Body of pancreas (tissue), 4 donors: Measurements from ENCODE around the gene DHCR7. TPM values are rescaled to one million over a fixed set of nuclear protein-coding genes. Genes with fewer than 3 reads are reported as not detected.

Experiments
- ATAC-seq: fragments of 150-250 bp; one replicate; pipeline ENCODE4 v1.9.1; 2016
- DNase-seq, 4 donors: peaks; one replicate each; pipeline ENCODE4 v3.0.0-alpha.2; 2019
- H3K27ac ChIP-seq, 4 donors: fragments of 200-600 bp; sonication (generic); 1 replicate in 3 of 4; 2 replicates in 1 of 4; pipeline versions ENCODE4 v1.5.1 to v1.6.1; 2016 to 2019; ENCODE audit warnings: mild to moderate bottlenecking in 1 of 4, mixed read lengths in 1 of 4, moderate library complexity in 1 of 4
- H3K27me3 ChIP-seq, 2 donors: fragments of 200-600 bp; sonication (generic); one replicate each; pipeline ENCODE4 v1.6.0; 2016; ENCODE audit warnings: mild to moderate bottlenecking in 1 of 2
- H3K36me3 ChIP-seq, 2 donors: fragments of 200-600 bp; sonication (generic); replicated peaks in 1 of 2; 2 replicates each; pipeline ENCODE4 v1.5.1; 2016; ENCODE audit warnings: low read depth in 2 of 2; ENCODE audit not compliant: insufficient read depth in 1 of 2
- H3K4me1 ChIP-seq: fragments of 200-600 bp; sonication (generic); one replicate; pipeline ENCODE4 v1.6.0; 2016
- H3K4me3 ChIP-seq, 2 donors: fragments of 200-600 bp; sonication (generic); 1 replicate in 1 of 2; 2 replicates in 1 of 2; pipeline ENCODE4 v1.5.1; 2016 to 2019
- H3K9me3 ChIP-seq, 3 donors: fragments of 200-600 bp; sonication (generic); 1 replicate in 2 of 3; 2 replicates in 1 of 3; pipeline ENCODE4 v1.5.1; 2016
- POLR2A ChIP-seq, 3 donors: fragments of 450-650 bp; IDR thresholded peaks; one replicate each; pipeline ENCODE4 v1.6.1; 2016; ENCODE audit warnings: antibody characterized with exemption in 3 of 3, mild to moderate bottlenecking in 2 of 3
- WGBS, 2 donors: methylation state at CpG; one replicate each; pipeline ENCODE4 v1.1.5; 2017; 5-methylcytosine and 5-hydroxymethylcytosine counted together
- intact Hi-C: fragments of 100-400 bp; cut with DNase I; formaldehyde crosslinking; loops from one replicate; pipeline ENCODE4 v1.15.1; 2023
- total RNA-seq, 2 donors: library from RNA; depleted of rRNA; stranded (reverse); fragments of >200 nt; gene quantifications; one replicate each; pipeline ENCODE4 v1.1.0, GENCODE V29; 2016
- TF ChIP-seq, protein P1 (sequence below), 7 experiments: fragments of 450-650 bp in 4 of 7; fragments of 200-600 bp in 3 of 7; sonication (generic) in 3 of 7; IDR thresholded peaks; one replicate each; pipeline ENCODE4 v1.5.1; 2016 to 2019; ENCODE audit warnings: antibody characterized with exemption in 7 of 7

The DHCR7 gene
- total RNA-seq, 2 donors from 2014 or later: 15.8 to 16.2 TPM

DNA sequence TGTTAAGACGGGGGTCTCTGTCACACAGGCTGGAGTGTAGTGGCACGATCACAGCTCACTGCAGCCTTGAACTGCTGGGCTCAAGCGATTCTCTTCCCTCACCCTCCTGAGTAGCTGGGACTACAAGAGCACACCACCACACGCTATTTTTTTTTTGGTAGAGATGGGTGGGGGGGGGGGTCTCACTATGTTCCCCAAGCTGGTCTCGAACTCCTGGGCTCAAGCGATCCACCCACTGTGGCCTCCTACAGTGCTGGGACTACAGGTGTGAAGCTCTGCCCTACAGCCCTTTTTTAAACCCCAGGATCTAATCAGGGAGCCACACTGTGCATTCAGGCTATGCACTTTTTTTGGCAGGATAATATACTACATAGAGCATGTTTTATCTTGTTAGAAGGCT is 1.4 kb upstream of the DHCR7 start:
- no peaks in the 10 kb centered on the region for H3K9me3 ChIP-seq
- no peak overlapping the region for H3K4me3 ChIP-seq
- H3K27me3 ChIP-seq: no peaks in the 10 kb centered on the region
- peak overlapping the region; percentile 68 to 87 (median 78) for H3K27ac ChIP-seq
- DNase-seq: peak in 1 of 4 donors; percentile 6
- ATAC-seq: no peak
- 28 to 40% methylated on average over 6 of the region's 6 CpGs for WGBS, 2 donors
- H3K36me3 ChIP-seq: no peaks in the 10 kb centered on the region
- peaks cover 55% of the 10 kb centered on the region for H3K4me1 ChIP-seq
- intact Hi-C loops: no loop called here
- no peak for TF ChIP-seq POLR2A (IDR thresholded peaks at IDR 0.05)
- TF ChIP-seq, protein P1, sequence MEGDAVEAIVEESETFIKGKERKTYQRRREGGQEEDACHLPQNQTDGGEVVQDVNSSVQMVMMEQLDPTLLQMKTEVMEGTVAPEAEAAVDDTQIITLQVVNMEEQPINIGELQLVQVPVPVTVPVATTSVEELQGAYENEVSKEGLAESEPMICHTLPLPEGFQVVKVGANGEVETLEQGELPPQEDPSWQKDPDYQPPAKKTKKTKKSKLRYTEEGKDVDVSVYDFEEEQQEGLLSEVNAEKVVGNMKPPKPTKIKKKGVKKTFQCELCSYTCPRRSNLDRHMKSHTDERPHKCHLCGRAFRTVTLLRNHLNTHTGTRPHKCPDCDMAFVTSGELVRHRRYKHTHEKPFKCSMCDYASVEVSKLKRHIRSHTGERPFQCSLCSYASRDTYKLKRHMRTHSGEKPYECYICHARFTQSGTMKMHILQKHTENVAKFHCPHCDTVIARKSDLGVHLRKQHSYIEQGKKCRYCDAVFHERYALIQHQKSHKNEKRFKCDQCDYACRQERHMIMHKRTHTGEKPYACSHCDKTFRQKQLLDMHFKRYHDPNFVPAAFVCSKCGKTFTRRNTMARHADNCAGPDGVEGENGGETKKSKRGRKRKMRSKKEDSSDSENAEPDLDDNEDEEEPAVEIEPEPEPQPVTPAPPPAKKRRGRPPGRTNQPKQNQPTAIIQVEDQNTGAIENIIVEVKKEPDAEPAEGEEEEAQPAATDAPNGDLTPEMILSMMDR (IDR thresholded peaks at IDR 0.05): no peak

- H3K4me3 ChIP-seq: peak overlapping the region; percentile 52 to 85
- peak overlapping the region; percentile 68 to 87 (median 78) for H3K27ac ChIP-seq
- H3K27me3 ChIP-seq: no peaks in the 10 kb centered on the region
- TF ChIP-seq POLR2A (IDR thresholded peaks at IDR 0.05): no peak
- TF ChIP-seq, protein P1 (IDR thresholded peaks at IDR 0.05): no peak
- H3K36me3 ChIP-seq: peaks cover 0 to 4% of the 10 kb centered on the region in 2 donors
- WGBS, 2 donors: 0 to 3% methylated on average over 5 to 30 of the region's 31 CpGs
- intact Hi-C loops: no loop called here
- H3K4me1 ChIP-seq: peaks cover 44% of the 10 kb centered on the region
- ATAC-seq: peak; percentile 6
- peak in 2 of 4 donors; percentile 35 to 47 for DNase-seq
- no peaks in the 10 kb centered on the region for H3K9me3 ChIP-seq
Measured at GRCh38 chr11:71447791-71448256, 369 bp downstream of the DHCR7 start.

DNA sequence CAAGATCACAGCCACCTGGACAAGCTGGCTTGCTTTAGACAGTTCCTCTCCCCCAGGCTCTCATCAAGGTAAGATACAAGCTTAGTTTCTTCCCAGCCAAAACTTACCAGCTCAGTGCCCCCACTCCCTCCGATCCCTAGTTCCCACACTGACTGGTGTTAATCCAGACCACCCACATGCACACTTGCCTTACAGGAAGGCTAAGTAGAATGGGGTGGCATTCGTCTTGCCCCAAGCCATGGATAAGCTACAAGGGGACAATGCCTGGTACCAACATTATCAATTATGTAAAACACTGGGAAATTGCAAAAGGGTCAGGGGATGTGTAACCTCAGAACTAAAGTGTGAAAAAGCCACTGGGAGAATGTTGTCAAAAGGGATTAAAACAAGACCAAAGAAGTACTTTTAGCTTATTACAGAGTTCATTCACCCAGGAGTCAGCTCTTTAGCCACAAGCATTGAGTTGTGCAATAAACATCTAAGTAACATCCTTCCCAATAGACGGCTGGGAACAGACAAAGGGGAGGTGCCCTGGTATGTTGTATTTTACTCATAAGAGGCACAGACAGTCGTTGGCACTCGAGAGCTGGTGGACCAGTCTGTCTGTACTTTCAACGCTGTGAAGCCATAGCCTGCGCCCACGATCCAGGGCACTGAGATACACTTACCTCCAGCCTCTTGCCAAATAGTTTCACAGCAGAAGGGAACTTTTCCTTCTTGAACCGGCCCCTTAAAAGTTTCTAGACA is 1.1 kb downstream of the DHCR7 start:
- no peak for ATAC-seq

DNA sequence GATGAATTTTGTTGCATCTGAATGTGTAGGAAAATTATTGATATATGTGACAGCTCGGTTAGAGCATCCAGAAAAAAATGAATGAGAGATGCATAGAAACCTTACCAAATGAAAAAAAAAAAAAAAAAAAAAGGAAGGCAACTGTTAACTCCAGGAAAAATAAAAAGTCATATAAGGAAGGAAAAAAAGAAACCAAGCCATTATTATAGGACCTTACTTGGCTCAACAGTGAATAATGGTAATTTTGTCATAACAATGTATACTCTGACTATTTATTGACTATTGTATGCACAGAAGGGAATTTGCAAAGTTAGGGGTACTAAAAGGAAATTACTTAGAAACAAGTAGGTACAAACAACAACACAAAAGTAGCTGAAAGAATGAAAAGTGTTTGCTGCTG is 2.0 kb downstream of the DHCR7 start:
- intact Hi-C loops: no loop called here
- Histone ChIP-seq H3K27me3 (no peaks in the 10 kb centered on the region), H3K27ac (no peak overlapping the region), H3K4me3 (no peak overlapping the region), H3K4me1 (peaks cover 30% of the 10 kb centered on the region), H3K9me3 (no peaks in the 10 kb centered on the region), H3K36me3 (peaks cover 0 to 4% of the 10 kb centered on the region in 2 donors)
- DNase-seq (no peak), ATAC-seq (no peak)
- TF ChIP-seq POLR2A (IDR thresholded peaks at IDR 0.05): no peak
- TF ChIP-seq, protein P1 (IDR thresholded peaks at IDR 0.05): no peak
- WGBS, 2 donors: 83 to 97% methylated on average over 1 of the region's 1 CpG

More for the DNA sequence above, 1.1 kb downstream of the DHCR7 start:
- no peak overlapping the region for H3K4me3 ChIP-seq
- TF ChIP-seq, protein P1 (IDR thresholded peaks at IDR 0.05): no peak
- no peak for TF ChIP-seq POLR2A (IDR thresholded peaks at IDR 0.05)
- H3K36me3 ChIP-seq: peaks cover 0 to 4% of the 10 kb centered on the region in 2 donors
- 37 to 39% methylated on average over 9 of the region's 9 CpGs for WGBS, 2 donors
- DNase-seq: peak in 1 of 4 donors; percentile 41
- H3K27ac ChIP-seq: peak overlapping the region in 2 of 4 donors; percentile 81 to 87
- H3K4me1 ChIP-seq: peaks cover 38% of the 10 kb centered on the region
- no peaks in the 10 kb centered on the region for H3K27me3 ChIP-seq
- intact Hi-C loops: no loop called here
- no peaks in the 10 kb centered on the region for H3K9me3 ChIP-seq
